T follicular helper cell (primary cell): Measurements from ENCODE around the gene ORC3.
"Not testable (repeated sequence)": the region's sequence is repeated elsewhere in the genome, so short reads cannot be mapped to it uniquely, and the experiment has no call there.

ENCODE experiments used
- DNase-seq: peaks from one replicate; pipeline ENCODE4 v3.0.0-alpha.2; 2020; ENCODE audit warnings: low read depth

The ORC3 gene

GRCh38 chr6:87600576-87600975, 10.6 kb downstream of the ORC3 start:
- DNase-seq, result no peak

GRCh38 chr6:87606199-87606598, 16.3 kb downstream of the ORC3 start:
- DNase-seq, result no peak

- DNase-seq, result no peak
Measured at GRCh38 chr6:87608802-87609201, 18.9 kb downstream of the ORC3 start.

GRCh38 chr6:87613018-87613417, 23.1 kb downstream of the ORC3 start:
- DNase-seq, result not testable (repeated sequence)

GRCh38 chr6:87617405-87617804, 27.5 kb downstream of the ORC3 start:
- no peak for DNase-seq

- DNase-seq, result no peak
Measured at GRCh38 chr6:87618531-87618930, 28.6 kb downstream of the ORC3 start.

- DNase-seq, result no peak
Measured at GRCh38 chr6:87623248-87623647, 33.3 kb downstream of the ORC3 start.

GRCh38 chr6:87628424-87628823, 38.5 kb downstream of the ORC3 start:
- no peak for DNase-seq

- DNase-seq, result no peak
Measured at GRCh38 chr6:87628881-87629280, 38.9 kb downstream of the ORC3 start.

- no peak for DNase-seq
Measured at GRCh38 chr6:87630746-87631145, 40.8 kb downstream of the ORC3 start.

GRCh38 chr6:87633851-87634250, 43.9 kb downstream of the ORC3 start:
- no peak for DNase-seq

GRCh38 chr6:87636315-87636714, 46.4 kb downstream of the ORC3 start:
- DNase-seq, result no peak

GRCh38 chr6:87637106-87637505, 47.2 kb downstream of the ORC3 start:
- DNase-seq, result no peak

- DNase-seq, result no peak
Measured at GRCh38 chr6:87639373-87639772, 49.4 kb downstream of the ORC3 start.

GRCh38 chr6:87641065-87641692, 51.2 kb downstream of the ORC3 start:
- no peak for DNase-seq

- DNase-seq, result no peak
Measured at GRCh38 chr6:87645080-87645479, 55.1 kb downstream of the ORC3 start.

- no peak for DNase-seq
Measured at GRCh38 chr6:87653074-87653962, 63.4 kb downstream of the ORC3 start.

- DNase-seq, result no peak
Measured at GRCh38 chr6:87654122-87654521, 64.2 kb downstream of the ORC3 start.

GRCh38 chr6:87654875-87655454, 65.0 kb downstream of the ORC3 start:
- DNase-seq, result no peak

- DNase-seq, result no peak
Measured at GRCh38 chr6:87655824-87656223, 65.9 kb downstream of the ORC3 start.

- DNase-seq, result no peak
Measured at GRCh38 chr6:87656857-87657256, 66.9 kb downstream of the ORC3 start.

GRCh38 chr6:87658516-87658915, 68.6 kb downstream of the ORC3 start:
- DNase-seq, result no peak
